T follicular helper cell (primary cell): ENCODE results near the gene LGALS3.

Source experiments
- DNase-seq: peaks from one replicate; pipeline ENCODE4 v3.0.0-alpha.2; 2020; ENCODE audit warnings: low read depth

Gene LGALS3

DNA sequence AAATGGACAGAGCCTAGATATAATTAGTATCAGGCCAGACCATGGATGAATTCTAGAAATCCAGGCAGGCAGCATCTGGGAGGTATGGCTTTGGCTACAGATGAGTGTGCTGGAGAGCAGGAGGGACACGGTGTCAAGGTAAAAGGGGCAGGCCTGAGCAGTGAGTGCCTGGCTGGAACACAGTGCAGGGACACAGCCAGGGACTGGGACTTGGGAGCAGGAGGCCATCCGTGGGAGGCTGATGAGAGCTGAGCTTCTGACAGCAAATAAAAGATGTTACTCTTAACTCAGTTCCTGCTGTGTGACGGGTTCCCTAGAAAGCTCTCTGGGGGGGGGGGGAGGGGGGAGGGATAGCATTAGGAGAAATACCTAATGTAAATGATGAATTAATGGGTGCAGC, 13.6 kb upstream of the LGALS3 start:
- DNase-seq, result no peak

DNA sequence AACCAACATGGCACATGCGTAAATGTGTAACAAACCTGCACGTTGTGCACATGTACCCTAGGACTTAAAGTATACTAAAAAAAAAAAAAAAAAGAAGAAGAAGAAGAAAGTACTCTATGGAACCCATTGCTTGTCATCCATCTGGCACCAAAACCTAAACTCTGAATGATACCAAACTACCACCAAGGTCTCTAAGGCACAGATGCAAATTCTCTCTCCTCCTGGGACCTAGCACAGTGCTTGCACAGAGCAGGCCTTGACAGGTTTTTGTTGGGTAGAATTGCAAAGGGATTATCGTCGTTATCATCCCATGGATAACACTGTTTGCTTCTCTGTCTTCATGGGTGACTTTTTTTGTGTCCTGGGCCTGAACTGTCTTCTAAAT, 13.2 kb upstream of the LGALS3 start:
- no peak for DNase-seq

DNA sequence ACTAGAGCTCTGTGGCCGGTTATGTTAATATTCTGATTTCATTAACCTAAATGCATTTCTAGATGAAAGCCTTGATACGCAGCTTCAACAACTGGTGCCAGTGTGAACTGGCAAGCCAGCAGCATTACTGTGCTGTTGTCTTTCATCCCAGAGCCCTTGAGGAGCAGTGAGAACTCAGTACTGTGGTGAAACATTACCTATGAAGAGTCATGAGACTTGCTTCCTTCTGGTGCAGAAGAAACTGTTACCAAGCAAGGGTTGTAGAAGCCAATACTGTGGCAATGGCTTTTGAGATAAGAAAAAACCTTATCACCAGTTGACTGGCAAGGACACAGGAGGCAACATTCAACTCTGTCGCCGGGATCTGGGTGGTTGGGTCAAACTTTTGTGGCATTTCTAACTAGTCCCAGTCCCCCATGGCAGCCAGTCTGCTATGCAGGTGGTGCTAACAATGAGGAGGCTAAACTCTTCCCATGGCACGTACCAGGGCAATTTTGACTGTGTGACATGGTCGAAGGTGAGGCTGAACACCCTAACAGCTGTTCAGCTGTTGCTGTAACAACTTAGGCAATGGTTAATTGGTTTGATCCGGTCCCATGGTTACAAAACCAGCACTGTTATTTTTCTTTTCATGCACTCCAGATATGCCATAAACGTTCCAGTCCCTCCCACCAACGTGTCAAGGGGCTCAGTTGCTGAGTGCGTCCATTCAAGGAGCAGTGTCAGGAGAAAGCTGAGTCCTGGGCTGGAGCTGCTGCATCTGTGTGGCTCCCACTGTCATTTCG, 12.6 kb upstream of the LGALS3 start:
- DNase-seq, result no peak

DNA sequence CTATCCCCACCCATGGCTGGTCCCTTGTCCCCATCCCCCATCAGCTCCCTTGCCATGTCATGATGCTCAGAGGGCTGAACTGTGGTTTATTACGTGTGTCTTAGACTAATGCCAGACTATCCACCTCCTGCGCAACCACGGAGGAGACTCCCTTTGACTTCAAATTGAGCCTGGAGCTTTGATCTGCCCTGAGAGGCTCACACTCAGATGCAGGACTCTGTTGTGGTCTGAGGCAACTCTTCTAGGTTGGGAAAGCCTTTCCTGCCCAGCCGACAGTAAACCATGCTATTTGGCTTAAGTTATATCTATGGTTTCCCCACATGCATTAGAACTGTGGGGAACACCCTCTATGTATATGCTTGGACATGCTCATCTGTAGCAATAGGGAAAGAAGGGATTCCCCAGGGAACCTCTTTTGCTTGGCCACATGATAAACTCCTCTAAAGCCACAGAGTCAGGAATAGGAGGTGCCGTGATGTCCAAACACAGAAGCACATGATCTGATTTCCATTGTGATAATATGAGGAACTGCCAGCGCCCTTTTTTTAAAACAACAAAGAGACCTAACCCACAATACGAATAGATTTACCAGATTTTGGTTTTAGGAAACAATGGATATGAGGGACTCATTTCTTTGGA, 11.1 kb upstream of the LGALS3 start:
- DNase-seq, result no peak

DNA sequence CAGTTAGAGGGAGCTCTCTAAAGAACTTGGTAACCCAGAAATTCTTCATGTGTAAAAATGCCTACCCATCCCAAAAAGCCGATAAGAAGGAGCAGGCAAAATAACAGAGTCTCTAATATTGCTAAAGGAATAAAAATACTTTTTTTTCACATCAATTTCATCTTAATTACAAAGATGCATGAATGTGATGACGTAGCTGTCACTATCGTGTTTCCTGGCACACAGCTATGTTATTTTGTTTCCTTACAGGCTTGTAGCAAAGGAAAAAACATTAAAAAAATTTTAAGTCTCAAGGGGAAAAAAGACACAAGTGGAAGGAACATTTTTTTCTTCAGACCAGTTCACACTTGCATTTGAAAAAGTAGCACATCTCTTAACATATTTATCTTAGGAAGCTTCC, 10.3 kb upstream of the LGALS3 start:
- no peak for DNase-seq

DNA sequence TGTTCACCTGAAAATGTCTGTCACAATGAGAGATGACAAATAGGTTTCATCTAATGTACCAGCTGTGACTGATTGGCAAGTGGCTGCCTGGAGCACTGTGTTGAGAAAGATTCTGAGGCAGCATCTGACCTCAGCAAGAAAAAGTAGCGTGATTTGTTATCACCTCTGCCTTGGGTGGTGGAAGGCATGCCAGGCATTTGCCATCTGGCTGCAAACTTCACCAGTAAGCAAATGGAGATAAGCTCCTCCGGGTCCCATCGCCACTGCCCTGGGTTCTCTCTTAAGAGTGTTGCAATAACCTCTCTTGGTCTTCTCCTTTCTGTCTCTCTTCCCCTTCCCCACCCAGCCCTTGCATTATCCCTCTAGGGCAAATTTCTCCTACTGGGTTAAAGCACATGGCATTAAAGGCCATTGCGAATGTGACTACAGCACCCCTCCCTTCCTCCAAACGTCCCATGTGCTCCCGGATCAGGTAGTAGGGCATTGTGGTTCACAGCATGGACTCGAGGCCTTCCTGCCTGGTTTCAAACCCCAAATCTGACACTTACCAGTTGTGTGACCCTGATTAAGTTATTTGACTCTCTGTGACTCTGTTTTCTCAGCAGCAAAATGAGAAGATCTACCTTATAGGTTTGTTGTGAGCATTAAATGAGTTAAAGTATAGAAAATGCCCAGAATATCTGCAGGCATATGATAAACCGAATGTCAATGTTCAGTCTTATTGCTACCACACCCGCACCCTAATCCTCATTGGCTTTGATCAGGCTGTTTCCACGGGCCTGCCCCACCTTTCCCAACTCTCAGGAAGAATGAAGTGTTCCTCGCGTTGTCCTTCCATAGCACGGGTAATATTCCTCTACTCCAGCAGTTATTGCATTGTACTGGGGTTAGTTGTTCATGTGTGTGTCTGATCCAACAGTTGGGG, 8.2 kb upstream of the LGALS3 start:
- DNase-seq, result no peak

DNA sequence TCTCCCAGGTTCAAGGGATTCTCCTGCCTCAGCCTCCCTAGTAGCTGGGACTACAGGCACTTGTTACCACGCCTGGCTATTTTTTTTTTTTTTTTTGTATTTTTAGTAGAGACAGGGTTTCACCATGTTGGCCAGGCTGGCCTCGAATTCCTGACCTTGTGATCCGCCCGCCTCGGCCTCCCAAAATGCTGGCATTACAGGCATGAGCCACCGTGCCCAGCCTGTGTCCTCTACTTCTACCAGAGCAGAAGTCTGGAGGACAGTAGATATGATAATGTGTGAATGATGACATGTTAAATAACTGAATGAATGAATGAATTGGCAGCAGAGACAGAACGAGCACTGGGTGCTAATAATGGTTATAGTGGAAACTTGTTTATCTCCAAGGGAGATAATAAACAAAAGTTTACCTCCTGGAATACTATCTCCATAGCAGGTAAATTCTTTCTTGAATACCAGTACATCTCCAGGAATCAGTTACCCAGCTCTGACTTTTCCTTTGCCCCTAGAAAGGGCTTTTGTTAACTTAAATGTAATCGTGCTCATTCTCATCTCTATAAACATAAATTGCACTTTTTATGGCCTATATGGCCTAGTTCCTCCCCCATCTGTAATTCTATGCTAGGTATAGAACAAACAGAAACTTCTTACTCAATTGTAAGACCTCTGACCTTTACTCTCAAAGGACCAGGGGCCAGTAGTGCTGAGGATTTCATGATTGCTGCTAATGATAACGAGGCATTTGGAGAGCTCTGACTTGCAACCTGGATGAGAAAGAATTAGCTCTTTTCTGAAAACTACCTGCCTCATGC, 7.2 kb upstream of the LGALS3 start:
- no peak for DNase-seq

DNA sequence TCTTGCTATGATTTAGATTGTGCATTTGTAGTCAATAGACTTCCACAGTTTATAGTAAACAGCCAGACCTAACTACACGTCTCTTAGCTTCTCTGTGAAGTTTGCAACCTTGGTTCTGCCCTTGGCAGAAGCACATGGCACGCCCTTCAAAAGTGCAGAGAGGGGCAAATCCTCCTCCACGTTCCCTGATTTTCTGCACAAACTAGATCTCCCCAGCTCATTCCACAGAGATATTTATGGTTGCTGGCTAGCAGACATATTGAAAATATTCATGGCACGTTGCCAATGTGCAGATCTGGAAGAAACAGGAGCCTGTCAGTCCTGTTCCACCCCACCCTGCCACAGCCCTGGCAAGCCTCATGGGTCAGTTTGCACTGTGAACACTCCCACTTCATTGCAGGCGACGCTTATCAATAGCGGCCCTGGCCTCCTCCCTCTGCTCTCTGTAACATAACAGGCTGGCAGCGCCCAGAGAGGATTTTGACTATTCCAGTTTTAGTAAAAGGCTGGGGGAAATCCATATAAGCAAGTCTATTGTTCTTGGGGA, 6.5 kb upstream of the LGALS3 start:
- no peak for DNase-seq

DNA sequence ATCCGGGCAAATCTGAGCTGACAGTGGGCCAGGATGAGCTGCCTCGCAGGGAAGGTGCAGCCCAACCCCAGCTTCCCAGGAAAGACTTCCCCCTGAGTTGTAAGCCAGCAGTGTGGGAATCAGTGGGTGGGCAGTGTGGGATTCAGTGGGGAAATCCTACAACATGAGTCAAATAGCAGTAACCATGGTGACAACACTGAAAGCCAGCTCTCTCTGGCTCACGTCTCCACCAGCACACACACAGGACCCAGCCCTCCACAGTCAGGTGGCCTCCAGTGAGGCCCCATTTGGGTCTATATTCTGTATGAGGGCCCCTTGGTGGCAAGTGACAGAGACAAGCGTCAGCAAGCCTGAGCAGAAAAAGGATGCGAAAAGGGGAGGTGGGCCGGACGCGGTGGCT, 6.0 kb upstream of the LGALS3 start:
- no peak for DNase-seq

DNA sequence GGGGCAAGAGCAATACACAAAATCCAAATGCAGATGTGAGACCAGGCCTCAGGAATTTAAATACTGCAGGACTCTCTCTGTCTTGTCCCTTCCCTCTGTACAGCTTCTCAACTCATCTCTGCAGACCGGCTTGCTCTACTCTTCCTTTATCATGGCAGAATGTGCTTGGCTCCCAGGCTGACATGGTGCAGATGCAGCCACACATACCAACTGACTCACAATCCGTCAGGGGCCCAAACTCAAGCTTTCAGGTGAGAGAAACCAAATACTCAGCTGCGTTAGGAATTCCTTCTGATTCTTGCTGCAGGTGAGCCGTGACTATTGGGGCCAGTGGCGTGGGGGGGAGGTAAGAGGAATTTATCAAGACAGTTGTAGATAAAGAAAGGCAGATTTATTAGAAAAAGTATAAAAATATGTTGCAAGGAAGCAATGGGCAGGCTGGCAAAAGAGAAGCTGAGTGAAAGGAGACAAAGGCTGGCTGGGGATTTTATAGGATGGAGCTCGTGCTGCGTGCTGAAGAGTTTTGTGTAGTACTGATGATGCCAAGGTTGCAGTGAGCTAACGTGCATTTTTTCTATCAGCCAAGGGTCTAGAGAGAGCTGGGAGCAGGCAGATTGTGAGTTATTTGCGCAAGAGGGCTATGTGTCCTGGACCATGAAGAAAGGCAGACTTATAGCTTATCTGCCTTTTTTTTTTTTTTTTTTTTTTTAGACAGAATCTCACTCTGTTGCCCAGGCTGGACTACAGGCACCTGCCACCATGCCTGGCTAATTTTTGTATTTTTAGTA, 5.0 kb upstream of the LGALS3 start:
- DNase-seq, result no peak

DNA sequence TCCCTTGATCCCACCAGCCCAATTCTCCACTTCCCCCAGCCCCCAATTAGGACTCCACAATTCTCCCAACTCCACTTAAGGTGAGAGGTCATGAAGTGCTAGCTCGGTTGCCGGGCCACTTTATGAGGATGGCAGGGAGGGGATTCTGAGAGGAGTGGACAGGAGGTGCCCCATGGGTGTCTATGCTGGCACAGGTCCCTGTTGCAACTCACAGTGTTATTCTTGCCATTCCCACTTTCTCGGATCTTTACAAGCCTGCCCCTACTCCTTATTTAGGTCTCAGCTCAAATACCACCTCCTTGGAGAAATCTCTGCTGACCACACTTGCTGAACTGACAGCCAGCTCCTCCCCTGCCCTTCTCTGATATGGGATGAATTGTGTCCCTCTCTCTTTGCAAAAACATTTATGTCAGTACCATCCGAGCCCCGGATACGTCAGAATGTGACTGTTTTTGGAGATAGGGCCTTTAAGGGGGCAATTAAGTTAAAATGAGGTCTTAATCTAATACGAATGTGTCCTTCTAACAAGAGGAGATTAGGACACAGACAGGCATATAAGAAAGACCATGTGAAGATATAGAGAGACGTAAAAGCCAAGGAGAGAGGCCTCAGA, 4.2 kb upstream of the LGALS3 start:
- DNase-seq, result no peak

DNA sequence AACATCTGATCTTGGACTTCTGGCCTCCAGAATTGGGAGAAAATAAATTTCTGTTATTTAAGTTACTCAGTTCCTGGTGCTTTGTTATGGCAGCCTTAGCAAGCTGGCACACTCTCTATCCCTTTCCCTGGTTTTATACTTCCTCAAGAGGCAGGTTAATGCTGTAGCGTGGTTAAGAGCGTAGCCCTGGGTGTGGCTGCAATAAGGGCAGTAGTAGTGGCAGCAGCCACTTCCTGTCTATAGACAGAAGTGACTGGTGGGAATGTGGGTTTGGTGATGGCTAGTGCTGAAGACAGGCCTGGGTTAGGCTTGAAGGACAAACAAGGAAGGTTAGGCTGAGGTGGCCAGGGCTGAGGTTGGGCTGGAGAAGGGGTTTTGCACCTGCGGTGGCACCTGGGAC, 3.6 kb upstream of the LGALS3 start:
- DNase-seq, result no peak

DNA sequence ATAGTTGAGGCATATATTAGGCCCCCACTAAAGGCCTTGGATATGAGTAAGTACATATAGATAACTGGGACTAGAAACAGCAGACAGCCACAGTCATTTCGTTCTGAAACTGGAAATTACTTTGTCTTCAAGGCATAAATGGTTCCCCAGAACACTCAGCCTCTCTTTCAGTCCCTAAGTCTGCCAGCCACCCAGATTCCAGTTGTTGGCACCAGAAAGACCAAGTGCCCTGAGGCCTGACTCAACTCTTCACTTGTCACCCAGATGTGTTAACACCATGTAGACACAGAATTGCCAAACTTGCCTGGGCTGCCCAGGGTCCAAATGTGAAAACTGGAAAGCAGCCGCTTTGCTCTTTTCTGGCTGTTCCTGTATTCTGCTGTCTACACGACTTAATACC, 3.0 kb upstream of the LGALS3 start:
- no peak for DNase-seq

DNA sequence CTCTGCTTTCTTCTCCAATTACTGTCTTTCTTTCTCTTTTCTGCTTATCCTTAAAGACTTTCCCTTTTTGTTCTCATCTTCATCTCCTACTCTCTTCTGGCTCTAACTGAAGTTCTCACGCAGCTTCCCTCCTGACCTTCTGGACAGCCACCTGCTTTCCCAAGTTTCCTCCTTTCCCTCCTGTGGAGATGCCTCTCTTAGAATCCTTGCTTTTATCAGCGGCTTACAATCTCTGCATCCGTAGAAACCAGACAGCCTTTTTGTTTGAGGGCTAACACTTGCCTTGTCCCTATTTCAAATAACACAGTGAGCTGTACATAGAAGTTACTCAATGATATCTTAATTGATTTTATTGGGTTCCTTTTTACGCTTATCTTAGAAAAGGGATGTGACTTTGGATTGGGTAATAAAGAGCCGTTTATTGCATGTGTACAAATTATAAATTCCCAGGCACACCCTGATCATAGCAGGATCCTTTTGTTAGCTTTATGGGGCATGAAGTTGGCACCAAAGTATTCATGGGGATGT, 2.1 kb upstream of the LGALS3 start:
- DNase-seq, result no peak

DNA sequence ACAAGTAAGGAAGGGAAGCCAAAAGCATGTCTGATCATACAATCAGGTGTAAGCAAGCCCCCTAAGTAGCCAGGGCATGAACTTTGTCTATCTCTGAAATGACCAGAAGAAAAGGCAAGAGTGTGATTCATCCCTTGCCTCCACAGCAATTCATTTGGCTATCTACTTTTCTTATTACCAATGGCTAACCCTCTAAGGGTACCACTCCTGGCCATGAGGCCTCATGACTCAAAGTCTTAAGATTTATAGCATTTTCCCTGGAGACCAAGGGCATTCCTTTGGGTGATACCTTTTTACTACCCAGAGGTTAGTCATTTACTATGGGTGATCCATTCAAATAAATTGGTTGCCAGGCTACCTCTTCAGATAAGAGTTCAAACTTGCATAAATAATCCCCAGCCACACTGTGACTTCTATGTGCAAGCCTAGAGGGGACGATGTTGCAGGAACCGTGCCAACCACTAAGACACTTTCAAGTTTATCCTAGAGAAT, 1.5 kb upstream of the LGALS3 start:
- DNase-seq, result no peak

DNA sequence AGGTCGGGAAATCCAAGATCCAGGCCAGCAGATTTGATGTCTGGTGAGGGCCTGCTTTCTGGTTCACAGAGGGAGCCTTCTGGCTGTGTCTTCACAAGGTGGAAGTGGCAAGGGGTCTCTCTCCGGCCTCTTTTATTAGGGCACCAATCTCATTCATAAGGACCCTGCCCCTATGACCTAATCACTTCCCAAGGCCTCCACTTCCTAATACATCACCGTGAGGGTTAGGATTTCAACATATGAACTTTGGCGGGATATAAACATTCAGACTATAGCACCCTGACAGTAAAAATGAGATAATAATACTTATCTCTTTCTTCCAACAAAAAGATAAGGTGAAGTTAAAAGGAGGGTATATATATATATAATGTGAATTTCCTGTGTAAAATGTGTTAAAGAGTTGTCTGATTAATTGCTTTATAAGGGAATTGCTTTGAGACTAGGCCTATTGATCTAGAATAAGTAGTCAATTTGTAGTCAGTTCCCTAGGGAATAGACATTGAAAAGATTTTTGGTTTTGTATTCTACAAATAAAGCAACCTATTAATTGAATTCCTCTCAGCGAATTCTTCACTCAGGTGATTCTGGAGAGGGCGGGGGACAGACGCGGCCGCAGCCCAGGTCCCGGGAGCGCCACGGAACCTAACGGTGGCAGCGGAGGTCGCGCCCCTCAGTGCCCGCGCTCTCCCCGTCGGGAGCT, 516 bp upstream of the LGALS3 start:
- DNase-seq, result no peak

DNA sequence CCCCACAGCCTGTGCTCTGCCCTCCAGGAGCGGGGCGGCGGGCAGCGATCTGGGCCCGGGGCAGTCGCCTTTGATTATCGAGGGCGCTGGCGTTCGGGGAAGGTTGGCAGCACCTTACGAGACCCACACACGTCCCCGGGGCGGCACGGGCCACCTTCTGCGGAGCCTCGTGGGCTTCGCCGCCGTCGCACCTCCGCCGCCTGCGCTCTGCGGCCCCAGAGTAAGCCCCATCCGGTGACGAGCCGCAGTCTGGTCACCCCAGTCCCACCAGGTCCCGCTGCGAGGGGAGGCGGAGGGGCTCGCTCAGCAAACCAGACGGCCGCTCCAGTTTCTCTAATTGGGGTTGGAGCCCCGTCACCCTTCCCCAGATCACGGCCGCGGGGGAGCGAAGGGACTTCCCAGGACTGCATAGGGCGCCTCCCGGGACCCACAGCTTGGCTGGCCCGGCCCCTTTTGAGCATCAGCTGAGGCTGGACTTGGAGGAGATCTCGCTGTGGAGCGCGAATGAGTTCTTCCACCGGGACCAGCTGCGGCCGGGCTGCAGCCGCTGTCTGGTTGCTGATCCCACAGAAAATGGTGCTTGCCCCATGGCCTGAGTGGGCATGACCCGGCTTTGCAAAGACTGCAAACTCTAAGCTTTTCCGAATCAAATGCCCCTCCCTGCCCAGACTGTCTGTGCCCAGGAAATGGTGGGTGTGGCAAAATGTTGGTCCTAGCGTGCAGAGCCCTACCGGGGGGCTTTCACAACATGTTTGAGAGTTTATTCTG, 560 bp downstream of the LGALS3 start:
- peak; percentile 14 for DNase-seq

DNA sequence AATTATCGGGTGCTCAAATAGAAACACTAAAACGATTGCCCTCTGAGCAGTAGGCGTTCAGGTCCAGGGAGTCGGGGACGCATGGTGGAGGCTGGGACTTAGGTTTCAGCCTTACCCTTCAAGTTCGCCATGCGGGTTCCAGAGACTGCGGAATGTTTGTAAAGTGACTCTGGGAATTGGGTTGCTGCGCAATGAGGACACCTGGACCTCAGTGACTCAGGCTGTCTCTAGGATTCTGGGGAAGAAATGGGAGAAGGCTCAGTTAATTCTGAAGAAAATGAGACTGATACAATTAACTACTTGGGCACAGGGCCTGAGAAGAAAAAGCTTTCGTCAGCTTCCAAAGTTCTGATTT, 1.1 kb downstream of the LGALS3 start:
- DNase-seq, result no peak
